Measurements from ENCODE around the gene PSMD12. TPM values are rescaled to one million over a fixed set of nuclear protein-coding genes. Genes with fewer than 3 reads are reported as not detected.

The PSMD12 gene
- total and polyA plus RNA-seq, 9 of the 15 experiments (the other 6 are each of a cell fraction or from before 2014, with no cell fraction given): 36.6 to 150 (median 65.5) TPM

DNA sequence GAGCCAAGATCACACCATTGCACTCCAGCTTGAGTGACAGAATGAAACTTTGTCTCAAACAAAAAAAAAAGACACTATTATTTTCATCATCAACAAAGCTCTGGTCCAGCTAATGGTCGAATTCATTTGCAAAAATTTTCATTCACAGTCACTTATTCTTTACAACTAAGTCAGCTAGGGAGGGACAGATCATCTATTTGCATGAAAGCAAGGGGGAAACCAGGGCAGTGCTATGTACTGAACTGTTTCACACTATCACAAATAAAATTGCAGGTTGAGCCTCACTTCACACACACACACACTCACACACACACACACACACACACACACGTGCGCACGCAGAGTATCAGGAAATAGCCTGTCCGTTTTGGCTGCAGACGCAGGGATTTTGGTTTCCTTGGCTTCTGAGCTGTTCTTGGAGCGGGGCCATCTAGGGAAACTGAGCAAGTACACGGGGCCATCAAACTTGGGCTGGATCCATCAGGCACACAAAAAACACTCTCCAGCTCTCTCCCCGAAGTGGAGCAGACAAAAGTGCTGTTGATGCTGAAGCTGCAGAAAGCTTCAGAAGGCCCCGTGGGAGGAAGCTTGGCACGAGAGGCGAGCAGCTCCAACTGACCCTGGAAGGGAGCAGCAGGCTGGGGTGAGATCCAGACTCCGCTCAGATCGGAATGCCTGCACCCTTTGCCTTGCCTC, 77.0 kb downstream of the PSMD12 start (continued):
- TF ChIP-seq, protein P1, sequence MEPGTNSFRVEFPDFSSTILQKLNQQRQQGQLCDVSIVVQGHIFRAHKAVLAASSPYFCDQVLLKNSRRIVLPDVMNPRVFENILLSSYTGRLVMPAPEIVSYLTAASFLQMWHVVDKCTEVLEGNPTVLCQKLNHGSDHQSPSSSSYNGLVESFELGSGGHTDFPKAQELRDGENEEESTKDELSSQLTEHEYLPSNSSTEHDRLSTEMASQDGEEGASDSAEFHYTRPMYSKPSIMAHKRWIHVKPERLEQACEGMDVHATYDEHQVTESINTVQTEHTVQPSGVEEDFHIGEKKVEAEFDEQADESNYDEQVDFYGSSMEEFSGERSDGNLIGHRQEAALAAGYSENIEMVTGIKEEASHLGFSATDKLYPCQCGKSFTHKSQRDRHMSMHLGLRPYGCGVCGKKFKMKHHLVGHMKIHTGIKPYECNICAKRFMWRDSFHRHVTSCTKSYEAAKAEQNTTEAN (CRISPR knock-in tag; IDR thresholded peaks at IDR 0.05): no peak
- TF ChIP-seq NR2C1 (IDR thresholded peaks at IDR 0.05) (no peak), NR2C1 (tag; IDR thresholded peaks at IDR 0.05) (no peak), HMGN3 (IDR thresholded peaks at IDR 0.05; ENCODE audit: borderline replicate concordance, extremely low read depth, insufficient read length, low read depth, low read length) (no peak), HDAC6 (IDR thresholded peaks at IDR 0.05; ENCODE audit: low read depth, low read length) (no peak), SRSF7 (optimal IDR thresholded peaks at IDR 0.05; ENCODE audit: low read depth, low read length) (no peak), ZKSCAN1 (IDR thresholded peaks at IDR 0.05; ENCODE audit: low read depth, low read length) (no peak), ZNF253 (CRISPR knock-in tag; conservative IDR thresholded peaks at IDR 0.05) (no peak), PHF8 (IDR thresholded peaks at IDR 0.05; ENCODE audit: borderline replicate concordance, low read length) (no peak), POLR3G (IDR thresholded peaks at IDR 0.05; ENCODE audit: extremely low read depth, insufficient read length, insufficient replicate concordance) (no peak)
- TF ChIP-seq, protein P2, sequence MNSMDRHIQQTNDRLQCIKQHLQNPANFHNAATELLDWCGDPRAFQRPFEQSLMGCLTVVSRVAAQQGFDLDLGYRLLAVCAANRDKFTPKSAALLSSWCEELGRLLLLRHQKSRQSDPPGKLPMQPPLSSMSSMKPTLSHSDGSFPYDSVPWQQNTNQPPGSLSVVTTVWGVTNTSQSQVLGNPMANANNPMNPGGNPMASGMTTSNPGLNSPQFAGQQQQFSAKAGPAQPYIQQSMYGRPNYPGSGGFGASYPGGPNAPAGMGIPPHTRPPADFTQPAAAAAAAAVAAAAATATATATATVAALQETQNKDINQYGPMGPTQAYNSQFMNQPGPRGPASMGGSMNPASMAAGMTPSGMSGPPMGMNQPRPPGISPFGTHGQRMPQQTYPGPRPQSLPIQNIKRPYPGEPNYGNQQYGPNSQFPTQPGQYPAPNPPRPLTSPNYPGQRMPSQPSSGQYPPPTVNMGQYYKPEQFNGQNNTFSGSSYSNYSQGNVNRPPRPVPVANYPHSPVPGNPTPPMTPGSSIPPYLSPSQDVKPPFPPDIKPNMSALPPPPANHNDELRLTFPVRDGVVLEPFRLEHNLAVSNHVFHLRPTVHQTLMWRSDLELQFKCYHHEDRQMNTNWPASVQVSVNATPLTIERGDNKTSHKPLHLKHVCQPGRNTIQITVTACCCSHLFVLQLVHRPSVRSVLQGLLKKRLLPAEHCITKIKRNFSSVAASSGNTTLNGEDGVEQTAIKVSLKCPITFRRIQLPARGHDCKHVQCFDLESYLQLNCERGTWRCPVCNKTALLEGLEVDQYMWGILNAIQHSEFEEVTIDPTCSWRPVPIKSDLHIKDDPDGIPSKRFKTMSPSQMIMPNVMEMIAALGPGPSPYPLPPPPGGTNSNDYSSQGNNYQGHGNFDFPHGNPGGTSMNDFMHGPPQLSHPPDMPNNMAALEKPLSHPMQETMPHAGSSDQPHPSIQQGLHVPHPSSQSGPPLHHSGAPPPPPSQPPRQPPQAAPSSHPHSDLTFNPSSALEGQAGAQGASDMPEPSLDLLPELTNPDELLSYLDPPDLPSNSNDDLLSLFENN (IDR thresholded peaks at IDR 0.05; ENCODE audit: low read depth in 2 of 2, low read length in 2 of 2): no peak

Small RNA genes within 50 kb of the gene (small RNA-seq; reads per million reads assigned to genes)
- gene RF00019: not detected

Other genes starting within 250 kb of the PSMD12 start
- 12.9 and 18.6 TPM in 2 replicates for gene HELZ, start 121.4 kb downstream of the PSMD12 start, total RNA-seq (2014; rRNA removed)
- gene HELZ, start 121.4 kb downstream of the PSMD12 start, total RNA-seq (2014; rRNA removed; fragmentation: Illumina TruSeq; extraction: Trizol): 34.2 and 39.6 TPM in 2 replicates
- gene HELZ, start 121.4 kb downstream of the PSMD12 start, total RNA-seq (2015; rRNA removed; fragmentation: Illumina TruSeq; extraction: Trizol): 24.0 and 25.1 TPM in 2 replicates
- gene HELZ, start 121.4 kb downstream of the PSMD12 start, total RNA-seq (2021): 39.8 TPM in 2 replicates
- gene HELZ, start 121.4 kb downstream of the PSMD12 start, polyA plus RNA-seq (2011; rRNA removed): 23.7 and 25.4 TPM in 2 replicates
- 13.4 and 17.3 TPM in 2 replicates for gene HELZ, start 121.4 kb downstream of the PSMD12 start, polyA plus RNA-seq (2014; fragmentation: Illumina TruSeq; extraction: Trizol)
- 10 to 100 TPM in 1 of 2 experiments, 1 to 10 TPM in 1; 5.2 to 11.3 TPM for gene HELZ, start 121.4 kb downstream of the PSMD12 start, polyA plus RNA-seq (2014; fragmentation: Nextera tagmentation; extraction: Ambion mirVana)
- 7.7 and 8.9 TPM in 2 replicates for gene HELZ, start 121.4 kb downstream of the PSMD12 start, polyA plus RNA-seq (2014; rRNA removed)
- gene PITPNC1, start 10.7 kb upstream of the PSMD12 start, total RNA-seq (2014; rRNA removed): 0.37 and 0.82 TPM in 2 replicates
- gene PITPNC1, start 10.7 kb upstream of the PSMD12 start, total RNA-seq (2014; rRNA removed; fragmentation: Illumina TruSeq; extraction: Trizol): 0.70 and 0.80 TPM in 2 replicates
- gene PITPNC1, start 10.7 kb upstream of the PSMD12 start, total RNA-seq (2015; rRNA removed; fragmentation: Illumina TruSeq; extraction: Trizol): 0.25 and 0.53 TPM in 2 replicates
- gene PITPNC1, start 10.7 kb upstream of the PSMD12 start, total RNA-seq (2021): 0.85 and 1.1 TPM in 2 replicates
- 0.65 and 0.76 TPM in 2 replicates for gene PITPNC1, start 10.7 kb upstream of the PSMD12 start, polyA plus RNA-seq (2011; rRNA removed)
- 0.83 and 1.0 TPM in 2 replicates for gene PITPNC1, start 10.7 kb upstream of the PSMD12 start, polyA plus RNA-seq (2014; fragmentation: Illumina TruSeq; extraction: Trizol)
- gene PITPNC1, start 10.7 kb upstream of the PSMD12 start, polyA plus RNA-seq (2014; fragmentation: Nextera tagmentation; extraction: Ambion mirVana): under 1 TPM; 0.11 to 0.45 TPM
- gene PITPNC1, start 10.7 kb upstream of the PSMD12 start, polyA plus RNA-seq (2014; rRNA removed): 0.37 and 0.49 TPM in 2 replicates

Data from K562 (cell line).